Measurements from ENCODE around the gene MYCN.
A peak's percentile ranks its signal among the peaks of the same experiment; 100 is the strongest.

The MYCN gene

GRCh38 chr2:15932394-15933183 lies 7.8 kb upstream of the MYCN start:
- no peak for DNase-seq

DNA sequence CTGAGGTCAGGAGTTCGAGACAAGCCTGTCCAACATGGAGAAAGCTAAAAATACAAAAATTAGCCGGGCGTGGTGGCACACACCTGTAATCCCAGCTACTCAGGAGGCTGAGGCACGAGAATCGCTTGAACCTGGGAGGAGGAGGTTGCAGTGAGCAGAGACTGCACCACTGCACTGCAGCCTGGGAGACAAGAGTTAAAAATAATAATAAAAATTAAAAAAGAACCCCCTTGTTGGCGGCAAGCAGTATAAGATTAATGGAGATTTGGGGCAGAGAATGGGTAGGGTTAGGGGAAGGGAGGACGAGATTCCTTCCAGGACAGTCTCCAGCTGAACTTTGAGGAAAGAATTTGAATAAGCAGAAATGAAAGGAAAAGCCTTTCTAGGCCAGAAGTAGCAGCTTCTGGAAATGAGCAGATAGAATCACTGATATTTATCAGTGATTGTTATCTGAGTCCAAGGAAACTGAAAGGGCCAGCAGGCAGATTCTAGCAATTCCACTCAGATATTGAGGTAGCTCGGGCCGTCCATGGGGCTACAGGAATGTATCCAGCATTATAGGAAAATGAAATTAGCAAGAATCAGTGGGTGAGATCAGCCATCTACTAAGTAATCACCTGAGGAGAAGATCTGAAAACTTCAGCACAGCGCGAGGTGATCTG lies 7.0 kb upstream of the MYCN start:
- DNase-seq, result no peak

GRCh38 chr2:15934291-15934945 lies 5.9 kb upstream of the MYCN start:
- DNase-seq, result no peak

DNA sequence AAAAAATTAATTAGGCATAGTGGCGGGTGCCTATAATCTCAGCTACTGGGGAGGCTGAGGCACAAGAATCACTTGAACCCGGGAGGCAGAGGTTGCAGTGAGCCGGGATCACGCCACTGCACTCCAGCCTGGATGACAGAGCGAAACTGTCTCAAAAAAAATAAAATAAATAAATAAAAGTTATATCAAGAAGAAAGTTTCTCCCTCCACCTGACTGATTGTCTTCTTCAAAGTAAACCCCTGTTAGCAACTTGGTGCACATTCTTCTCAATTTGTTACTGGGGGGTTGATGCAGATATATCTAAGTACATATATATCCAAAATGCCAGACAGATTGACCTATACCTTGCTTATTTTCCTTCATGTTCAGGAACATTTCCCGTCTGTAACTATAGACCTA lies 5.2 kb upstream of the MYCN start:
- no peak for DNase-seq

DNA sequence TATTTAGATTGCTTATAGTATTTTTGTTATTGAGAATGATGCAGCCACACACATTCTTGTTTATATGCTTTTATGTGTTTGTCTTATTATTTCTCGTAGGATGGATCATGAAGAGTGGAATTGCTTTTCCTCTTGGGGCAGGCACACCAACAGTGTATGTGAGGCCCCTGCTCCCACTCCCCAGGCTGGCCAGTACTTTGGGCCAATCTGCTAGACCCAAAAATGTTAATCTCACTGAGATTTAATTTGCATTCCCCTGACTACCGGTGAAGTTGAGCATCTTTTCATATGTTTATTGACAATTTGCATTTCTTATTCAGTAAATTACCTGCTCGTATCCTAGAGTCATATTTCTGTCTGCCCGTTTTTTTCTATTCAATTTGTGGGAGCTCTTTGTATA lies 4.7 kb upstream of the MYCN start:
- no peak for DNase-seq

DNA sequence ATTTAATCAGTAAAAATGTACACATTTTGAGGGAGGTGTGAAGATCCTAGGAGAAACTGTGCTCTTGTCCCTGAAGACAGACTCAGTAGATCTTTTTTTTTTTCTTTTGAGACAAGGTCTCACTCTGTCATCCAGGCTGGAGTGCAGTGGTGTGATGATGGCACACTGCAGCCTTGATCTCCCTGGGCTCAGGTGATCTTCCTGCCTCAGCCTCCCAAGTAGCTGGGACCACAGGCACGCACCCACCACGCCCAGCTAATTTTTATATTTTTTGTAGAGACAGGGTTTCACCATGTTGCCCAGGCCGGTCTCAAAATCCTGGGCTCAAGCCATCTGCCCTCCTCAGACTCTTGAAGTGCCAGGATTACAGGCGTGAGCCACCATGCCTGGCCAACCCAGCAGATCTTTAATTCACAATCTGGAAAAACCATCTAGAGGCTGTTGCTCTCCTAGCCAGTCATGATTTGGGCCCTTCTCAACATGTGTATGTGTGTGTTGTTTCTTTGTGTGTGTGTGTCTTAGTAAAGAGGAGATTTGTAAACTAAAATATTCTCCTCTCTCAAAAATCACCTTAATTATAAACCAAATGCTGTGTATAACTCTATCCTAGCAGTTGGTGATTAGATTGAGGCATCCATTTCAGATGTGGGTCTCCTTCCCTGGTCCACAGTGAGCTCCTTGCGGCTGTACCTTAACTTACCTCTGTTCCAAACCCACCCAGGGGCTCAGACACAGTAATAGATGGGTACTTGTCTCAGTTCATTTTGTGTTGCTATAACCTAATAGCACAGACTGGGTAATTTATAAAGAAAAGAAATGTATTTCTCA lies 3.9 kb upstream of the MYCN start:
- DNase-seq, result no peak

DNA sequence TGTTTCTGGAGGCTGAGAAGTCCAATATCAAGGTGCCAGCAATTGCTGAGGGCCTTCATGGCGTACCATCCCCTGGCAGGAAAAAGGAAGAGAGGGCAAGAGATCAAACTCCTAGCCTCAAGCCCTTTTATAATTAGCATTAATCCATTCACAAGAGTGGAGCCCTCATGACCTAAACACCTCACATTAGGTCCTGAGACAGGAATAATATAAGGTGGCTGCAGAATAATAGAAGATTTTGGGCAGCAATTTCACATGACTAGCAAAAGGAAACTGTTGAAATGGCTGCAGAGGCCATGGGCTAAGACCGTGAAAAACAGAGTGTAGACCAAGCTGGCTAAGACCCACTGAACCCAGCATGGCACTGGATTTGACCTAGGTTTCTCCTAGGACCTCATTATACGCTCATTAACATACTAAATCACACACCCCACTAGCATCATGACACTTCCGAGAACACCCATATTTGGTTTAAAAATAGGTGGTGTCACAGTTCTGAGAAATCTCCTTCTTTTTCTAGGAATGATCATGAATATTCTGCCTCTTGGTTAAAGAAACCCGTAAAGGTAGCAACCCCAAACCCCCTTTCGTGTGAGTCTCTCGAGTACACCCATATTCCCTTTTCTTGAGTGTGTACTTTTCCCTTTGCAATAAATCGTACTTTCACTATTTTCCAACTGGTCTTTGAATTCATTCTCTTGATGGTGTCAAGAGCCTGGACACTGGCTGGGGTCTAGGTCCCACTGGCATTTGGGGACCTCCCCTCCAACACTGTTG lies 3.1 kb upstream of the MYCN start:
- no peak for DNase-seq

DNA sequence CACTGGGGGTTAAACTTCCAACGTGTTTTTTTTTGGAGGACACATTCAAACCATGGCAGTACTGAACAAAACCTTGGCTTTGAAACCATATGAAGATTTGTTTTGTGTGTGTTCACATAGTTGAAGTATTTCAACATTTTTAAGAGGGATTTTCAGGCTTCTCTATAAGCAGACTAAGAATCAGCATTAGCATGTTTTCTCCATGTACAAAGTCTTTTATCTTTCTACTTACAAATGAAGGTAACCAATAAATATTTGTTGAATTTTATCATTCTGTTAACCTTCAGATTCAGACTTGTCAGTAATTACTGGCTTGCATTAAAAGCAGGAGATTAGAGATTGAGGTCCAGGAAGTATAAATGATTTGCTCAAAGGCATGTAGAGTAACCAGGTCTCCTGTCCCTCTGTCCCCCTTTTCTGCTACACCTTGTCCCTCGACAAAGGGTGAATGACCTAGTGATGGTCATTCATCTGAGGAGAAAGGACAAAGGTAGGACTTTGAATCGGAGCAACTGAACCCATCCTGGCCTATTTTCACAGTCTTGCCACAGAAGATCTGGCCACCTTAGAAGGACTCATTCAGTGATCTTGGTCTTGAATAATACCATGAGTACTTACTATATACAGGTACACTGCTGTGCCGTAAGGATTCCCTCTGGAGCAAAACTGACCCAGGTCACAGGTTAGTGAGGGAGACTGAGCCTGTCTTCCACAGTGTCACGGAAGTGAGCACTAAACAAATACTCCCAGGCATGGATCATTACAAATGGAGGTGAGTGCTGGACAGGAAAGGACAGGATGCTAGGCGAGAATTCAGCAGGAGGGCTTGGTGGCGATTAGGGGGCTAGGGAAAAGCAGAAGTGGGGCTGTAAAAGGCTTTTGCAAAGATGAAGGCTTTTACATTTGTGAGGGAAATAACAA lies 2.2 kb upstream of the MYCN start:
- DNase-seq, result no peak

- DNase-seq, result no peak
Measured at GRCh38 chr2:15938803-15939555, 1.4 kb upstream of the MYCN start.

- DNase-seq, result no peak
Measured at GRCh38 chr2:15939556-15939853, 845 bp upstream of the MYCN start.

DNA sequence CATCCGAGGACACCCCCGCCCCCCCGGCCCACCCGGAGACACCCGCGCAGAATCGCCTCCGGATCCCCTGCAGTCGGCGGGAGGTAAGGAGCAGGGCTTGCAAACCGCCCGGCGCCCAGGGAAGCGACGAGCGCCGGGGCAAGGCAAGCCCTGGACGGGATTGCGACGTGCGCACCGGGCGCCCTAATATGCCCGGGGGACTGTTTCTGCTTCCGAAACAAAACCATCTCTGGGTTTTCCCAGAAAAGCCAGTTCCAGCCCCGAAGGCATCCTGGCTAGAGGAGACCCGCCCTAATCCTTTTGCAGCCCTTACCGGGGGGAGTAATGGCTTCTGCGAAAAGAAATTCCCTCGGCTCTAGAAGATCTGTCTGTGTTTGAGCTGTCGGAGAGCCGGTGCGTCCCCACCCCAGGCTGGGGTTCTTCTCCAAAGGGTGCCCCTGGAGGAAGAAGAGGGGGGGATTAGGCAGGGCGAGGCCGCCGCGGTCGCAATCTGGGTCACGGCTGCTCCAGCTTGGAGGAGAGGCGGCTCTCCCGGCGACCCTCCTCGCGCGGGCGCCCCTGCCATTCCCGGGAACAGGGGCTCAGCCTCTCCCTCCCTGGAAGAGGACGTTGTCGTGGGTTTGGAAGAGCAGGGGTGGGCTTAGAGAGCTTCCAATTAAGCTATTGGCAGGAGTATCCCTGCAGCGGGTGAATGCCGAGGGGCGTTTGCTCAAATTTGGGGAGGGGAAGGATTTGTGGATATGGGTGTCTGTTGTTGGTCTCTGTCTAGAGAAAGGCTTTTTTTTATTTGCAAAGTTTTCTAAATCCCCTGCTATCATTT lies 521 bp downstream of the MYCN start:
- no peak for DNase-seq

- peak; percentile 14 to 30 for DNase-seq
Measured at GRCh38 chr2:15941481-15941850, 1.1 kb downstream of the MYCN start.

- peak; percentile 14 to 16 for DNase-seq
Measured at GRCh38 chr2:15941871-15942710, 1.7 kb downstream of the MYCN start.

GRCh38 chr2:15942711-15943345 lies 2.5 kb downstream of the MYCN start:
- no peak for DNase-seq

- DNase-seq, result peak; percentile 62 to 64
Measured at GRCh38 chr2:15943378-15944280, 3.3 kb downstream of the MYCN start.

DNA sequence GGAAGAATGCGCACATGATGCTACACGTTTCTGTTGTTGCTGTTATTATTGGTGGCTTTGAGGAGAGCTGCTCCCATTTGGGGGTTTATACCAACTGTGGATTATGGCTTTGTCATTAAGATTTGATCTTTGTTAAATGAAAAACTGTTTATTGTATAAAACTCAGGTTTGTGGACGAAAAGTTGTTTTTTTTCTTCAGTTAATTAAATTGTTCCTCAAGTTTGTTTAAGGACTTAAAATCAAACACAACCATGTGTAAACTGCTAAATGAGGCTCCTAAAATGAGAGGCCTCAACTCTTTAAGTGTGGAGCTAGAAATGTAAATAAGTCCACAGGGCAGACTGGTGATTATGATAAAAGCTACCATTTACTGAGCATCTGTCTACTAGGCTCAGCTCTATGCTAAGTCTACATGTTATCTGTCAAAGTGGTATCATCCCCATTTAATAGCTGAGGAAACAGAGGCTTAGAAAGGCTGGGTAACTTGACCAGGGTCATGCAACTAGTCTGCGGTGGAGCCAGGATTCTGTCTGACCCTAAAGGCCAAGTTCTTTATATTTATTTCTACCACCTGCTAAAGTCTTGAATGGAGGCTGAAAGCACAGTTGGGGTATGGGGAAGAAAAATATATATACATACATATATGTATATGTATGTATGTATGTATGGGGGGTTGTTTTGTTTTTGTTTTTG lies 4.1 kb downstream of the MYCN start:
- no peak for DNase-seq
